Bronchial epithelial cell (primary cell): ENCODE measurements around the gene GRAMD2B. TPM values are rescaled to one million over a fixed set of nuclear protein-coding genes. Genes with fewer than 3 reads are reported as not detected.

Experiments
- DNase-seq: peaks from one replicate; pipeline ENCODE4 v3.0.0-alpha.2; 2010; ENCODE audit warnings: low read depth
- FAIRE-seq: peaks from 2 replicates; lab custom pipeline; 2011; peaks lifted over from hg19 to GRCh38; lab: Jason Lieb, UNC
- H3K27me3 ChIP-seq: 2 replicates; pipeline ENCODE4 v1.5.1; 2011; ENCODE audit warnings: low read length; ENCODE audit not compliant: control insufficient read depth, insufficient read depth
- H3K36me3 ChIP-seq: 2 replicates; pipeline ENCODE4 v1.5.1; 2011; ENCODE audit warnings: low read length; ENCODE audit not compliant: control insufficient read depth, insufficient read depth
- H3K4me3 ChIP-seq: 2 replicates; pipeline ENCODE4 v1.5.1; 2011; ENCODE audit warnings: mild to moderate bottlenecking, low read depth, low read length, control low read depth
- CTCF ChIP-seq: IDR thresholded peaks from 2 replicates; pipeline ENCODE4 v1.5.1; 2011; ENCODE audit warnings: mild to moderate bottlenecking, moderate library complexity, low read length, control low read depth, inconsistent platforms; ENCODE audit not compliant: insufficient read depth, severe bottlenecking
- total RNA-seq: library from RNA; depleted of rRNA; stranded (reverse); fragments of >200 nt; gene quantifications from 2 replicates; pipeline ENCODE4 v1.2.1, GENCODE V29; 2014

The GRAMD2B gene
- total RNA-seq, 1 donor from 2014 or later: 9.2 TPM

- DNase-seq: no peak
- no peak for FAIRE-seq
- Histone ChIP-seq H3K36me3 (no peaks in the 10 kb centered on the region), H3K27me3 (no peaks in the 10 kb centered on the region), H3K4me3 (no peak overlapping the region)
- TF ChIP-seq CTCF: no peak
These were observed 89.2 kb downstream of the GRAMD2B start for GRCh38 chr5:126512451-126512850.

GRCh38 chr5:126513302-126513701 is 90.1 kb downstream of the GRAMD2B start:
- DNase-seq (no peak), FAIRE-seq (no peak)
- Histone ChIP-seq H3K4me3 (no peak overlapping the region), H3K27me3 (no peaks in the 10 kb centered on the region), H3K36me3 (no peaks in the 10 kb centered on the region)
- TF ChIP-seq CTCF: no peak

GRCh38 chr5:126513703-126514102 is 90.5 kb downstream of the GRAMD2B start:
- Histone ChIP-seq H3K36me3 (no peaks in the 10 kb centered on the region), H3K4me3 (no peak overlapping the region), H3K27me3 (no peaks in the 10 kb centered on the region)
- FAIRE-seq (no peak), DNase-seq (no peak)
- no peak for TF ChIP-seq CTCF

- Histone ChIP-seq H3K27me3 (no peaks in the 10 kb centered on the region), H3K36me3 (no peaks in the 10 kb centered on the region), H3K4me3 (no peak overlapping the region)
- no peak for TF ChIP-seq CTCF
- DNase-seq: no peak
- FAIRE-seq: no peak
These were observed 90.9 kb downstream of the GRAMD2B start for GRCh38 chr5:126514131-126514557.

- no peak for TF ChIP-seq CTCF
- Histone ChIP-seq H3K27me3 (no peaks in the 10 kb centered on the region), H3K4me3 (no peak overlapping the region), H3K36me3 (no peaks in the 10 kb centered on the region)
- FAIRE-seq: no peak
- no peak for DNase-seq
These were observed 91.4 kb downstream of the GRAMD2B start for GRCh38 chr5:126514558-126515141.

GRCh38 chr5:126515337-126515736 is 92.1 kb downstream of the GRAMD2B start:
- no peak for FAIRE-seq
- no peak for DNase-seq
- Histone ChIP-seq H3K27me3 (no peaks in the 10 kb centered on the region), H3K4me3 (no peak overlapping the region), H3K36me3 (no peaks in the 10 kb centered on the region)
- TF ChIP-seq CTCF: no peak
